ENCODE measurements around the gene KLHL29. TPM values are rescaled to one million over a fixed set of nuclear protein-coding genes. Genes with fewer than 3 reads are reported as not detected.

KLHL29 gene
- total and polyA plus RNA-seq, 2 donors (not counting 1 experiment from before 2014, with no cell fraction given): 1.3 to 3.4 TPM

DNA sequence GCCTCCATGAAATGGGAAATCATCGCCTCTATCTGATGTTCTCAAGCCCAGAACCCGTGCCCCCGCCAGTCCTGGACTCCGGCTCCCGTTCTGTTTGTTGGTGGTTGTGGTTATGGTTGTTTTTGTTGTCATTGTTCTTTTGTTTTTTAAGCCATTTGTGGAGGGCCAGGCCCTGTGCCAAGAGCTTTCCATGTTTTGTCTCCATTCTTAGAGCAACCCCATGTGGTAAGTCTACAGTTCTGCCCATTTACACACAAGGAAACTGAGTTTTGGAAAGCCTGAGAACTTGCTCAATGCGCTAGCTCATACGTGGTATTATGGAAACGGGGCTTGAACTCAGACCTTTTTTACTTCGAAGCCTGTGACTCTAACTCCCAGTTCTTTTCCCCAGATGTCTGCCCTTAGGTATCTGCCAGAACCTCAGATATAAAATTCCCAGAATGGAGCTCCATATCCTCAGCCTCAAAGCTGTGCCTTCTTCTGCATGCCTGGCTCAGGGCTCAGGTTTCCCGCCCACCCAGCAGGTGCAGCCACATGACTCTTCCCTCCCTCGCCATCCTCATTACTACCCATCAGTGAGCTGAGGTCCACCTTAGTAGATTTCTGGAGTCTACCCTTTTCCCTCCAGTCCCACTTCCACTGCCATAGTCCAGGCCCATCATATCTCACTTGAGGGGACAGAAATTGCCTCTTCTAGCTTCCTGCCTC is 194.1 kb downstream of the KLHL29 start:
- Mint-ChIP-seq H3K4me1 (no peaks in the 10 kb centered on the region), H3K9me3 (ENCODE audit: insufficient read depth) (no peaks in the 10 kb centered on the region), H3K4me3 (no peak overlapping the region), H3K27ac (no peak overlapping the region), H3K27me3 (no peaks in the 10 kb centered on the region)
- TF ChIP-seq EZH2 (IDR thresholded peaks at IDR 0.05; ENCODE audit: borderline replicate concordance, insufficient read depth, low read depth, low read length, poor library complexity, severe bottlenecking): no peak
- TF ChIP-seq, protein P1, sequence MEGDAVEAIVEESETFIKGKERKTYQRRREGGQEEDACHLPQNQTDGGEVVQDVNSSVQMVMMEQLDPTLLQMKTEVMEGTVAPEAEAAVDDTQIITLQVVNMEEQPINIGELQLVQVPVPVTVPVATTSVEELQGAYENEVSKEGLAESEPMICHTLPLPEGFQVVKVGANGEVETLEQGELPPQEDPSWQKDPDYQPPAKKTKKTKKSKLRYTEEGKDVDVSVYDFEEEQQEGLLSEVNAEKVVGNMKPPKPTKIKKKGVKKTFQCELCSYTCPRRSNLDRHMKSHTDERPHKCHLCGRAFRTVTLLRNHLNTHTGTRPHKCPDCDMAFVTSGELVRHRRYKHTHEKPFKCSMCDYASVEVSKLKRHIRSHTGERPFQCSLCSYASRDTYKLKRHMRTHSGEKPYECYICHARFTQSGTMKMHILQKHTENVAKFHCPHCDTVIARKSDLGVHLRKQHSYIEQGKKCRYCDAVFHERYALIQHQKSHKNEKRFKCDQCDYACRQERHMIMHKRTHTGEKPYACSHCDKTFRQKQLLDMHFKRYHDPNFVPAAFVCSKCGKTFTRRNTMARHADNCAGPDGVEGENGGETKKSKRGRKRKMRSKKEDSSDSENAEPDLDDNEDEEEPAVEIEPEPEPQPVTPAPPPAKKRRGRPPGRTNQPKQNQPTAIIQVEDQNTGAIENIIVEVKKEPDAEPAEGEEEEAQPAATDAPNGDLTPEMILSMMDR (IDR thresholded peaks at IDR 0.05): no peak
- POLR2A ChIA-PET: no interaction called here
- Histone ChIP-seq H3K4me3 (ENCODE audit: control extremely low read depth in 1 of 5, extremely low read depth in 1 of 5, insufficient read depth in 1 of 5, low read depth in 2 of 5, low read length in 4 of 5) (no peak overlapping the region), H3K4me2 (replicated peaks; ENCODE audit: low read depth, low read length, poor library complexity, severe bottlenecking) (no peak overlapping the region), H2AFZ (ENCODE audit: insufficient read depth, low read depth, low read length, poor library complexity, severe bottlenecking) (no peak overlapping the region), H4K20me1 (ENCODE audit: control insufficient read depth, insufficient read depth, low read length, poor library complexity, severe bottlenecking) (no peaks in the 10 kb centered on the region), H3K4me1 (ENCODE audit: control insufficient read depth in 2 of 2, insufficient read depth in 2 of 2, low read length in 2 of 2) (no peaks in the 10 kb centered on the region), H3K27me3 (replicated peaks in 1 of 4; ENCODE audit: control extremely low read depth in 1 of 4, control insufficient read depth in 3 of 4, insufficient read depth in 4 of 4, low read length in 3 of 4) (no peaks in the 10 kb centered on the region), H3K9ac (ENCODE audit: low read length) (no peak overlapping the region), H3K36me3 (replicated peaks in 1 of 2; ENCODE audit: control extremely low read depth in 1 of 2, control insufficient read depth in 1 of 2, extremely low read depth in 1 of 2, insufficient read depth in 2 of 2, low read length in 1 of 2) (no peaks in the 10 kb centered on the region), H3K27ac (ENCODE audit: low read length in 2 of 2) (no peak overlapping the region), H3K79me2 (ENCODE audit: control insufficient read depth, insufficient read depth, low read length) (no peaks in the 10 kb centered on the region), H3K9me3 (ENCODE audit: control extremely low read depth in 1 of 3, control insufficient read depth in 2 of 3, insufficient read depth in 1 of 3, low read length in 2 of 3) (no peaks in the 10 kb centered on the region)
- 76% methylated on average over 8 of the region's 11 CpGs for WGBS (ENCODE audit: insufficient coverage)
- no peak for ATAC-seq (ENCODE audit: low read depth)
- intact Hi-C loops (cut with micrococcal nuclease): no loop called here
- DNase-seq: no peak
- CTCF ChIA-PET: no interaction called here

DNA sequence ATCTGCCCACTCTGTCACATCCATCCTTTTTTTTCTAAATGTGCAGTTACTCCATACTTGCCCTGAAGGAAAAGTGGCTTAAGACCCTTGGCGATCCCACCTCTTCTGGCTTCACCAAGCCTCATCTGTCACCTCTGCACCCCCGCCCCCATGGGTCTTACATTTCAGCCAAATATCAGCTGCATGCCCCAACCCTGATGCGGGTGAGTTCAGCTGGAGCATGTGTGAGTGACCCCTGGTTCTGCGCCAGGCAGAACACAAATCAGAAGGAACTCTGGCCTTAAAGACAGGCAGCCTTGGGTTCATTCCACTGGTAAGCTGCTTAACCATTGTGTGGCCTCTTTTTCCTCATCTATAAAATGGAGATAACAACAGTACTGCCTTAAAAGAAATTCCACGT is 194.7 kb downstream of the KLHL29 start:
- Histone ChIP-seq H3K9me3 (ENCODE audit: control extremely low read depth in 1 of 3, control insufficient read depth in 2 of 3, insufficient read depth in 1 of 3, low read length in 2 of 3) (no peaks in the 10 kb centered on the region), H3K4me1 (ENCODE audit: control insufficient read depth in 2 of 2, insufficient read depth in 2 of 2, low read length in 2 of 2) (no peaks in the 10 kb centered on the region), H3K9ac (ENCODE audit: low read length) (no peak overlapping the region), H3K79me2 (ENCODE audit: control insufficient read depth, insufficient read depth, low read length) (no peaks in the 10 kb centered on the region), H4K20me1 (ENCODE audit: control insufficient read depth, insufficient read depth, low read length, poor library complexity, severe bottlenecking) (no peaks in the 10 kb centered on the region), H3K27ac (ENCODE audit: low read length in 2 of 2) (no peak overlapping the region), H2AFZ (ENCODE audit: insufficient read depth, low read depth, low read length, poor library complexity, severe bottlenecking) (no peak overlapping the region), H3K4me2 (replicated peaks; ENCODE audit: low read depth, low read length, poor library complexity, severe bottlenecking) (no peak overlapping the region), H3K27me3 (replicated peaks in 1 of 4; ENCODE audit: control extremely low read depth in 1 of 4, control insufficient read depth in 3 of 4, insufficient read depth in 4 of 4, low read length in 3 of 4) (no peaks in the 10 kb centered on the region), H3K4me3 (ENCODE audit: control extremely low read depth in 1 of 5, extremely low read depth in 1 of 5, insufficient read depth in 1 of 5, low read depth in 2 of 5, low read length in 4 of 5) (no peak overlapping the region), H3K36me3 (replicated peaks in 1 of 2; ENCODE audit: control extremely low read depth in 1 of 2, control insufficient read depth in 1 of 2, extremely low read depth in 1 of 2, insufficient read depth in 2 of 2, low read length in 1 of 2) (no peaks in the 10 kb centered on the region)
- Mint-ChIP-seq H3K27me3 (no peaks in the 10 kb centered on the region), H3K9me3 (ENCODE audit: insufficient read depth) (no peaks in the 10 kb centered on the region), H3K4me3 (no peak overlapping the region), H3K27ac (no peak overlapping the region), H3K4me1 (no peaks in the 10 kb centered on the region)
- WGBS (ENCODE audit: insufficient coverage): 91% methylated on average over 5 of the region's 5 CpGs
- intact Hi-C loops (cut with micrococcal nuclease): no loop called here
- POLR2A ChIA-PET: no interaction called here
- CTCF ChIA-PET: no interaction called here
- DNase-seq (no peak), ATAC-seq (ENCODE audit: low read depth) (no peak)
- TF ChIP-seq, protein P1 (IDR thresholded peaks at IDR 0.05): no peak
- no peak for TF ChIP-seq EZH2 (IDR thresholded peaks at IDR 0.05; ENCODE audit: borderline replicate concordance, insufficient read depth, low read depth, low read length, poor library complexity, severe bottlenecking)

Measured in B cell (primary cell).